B cell (primary cell): ENCODE data around the gene COL6A1. TPM values are rescaled to one million over a fixed set of nuclear protein-coding genes. Genes with fewer than 3 reads are reported as not detected.

Source experiments
- ATAC-seq: fragments of 200-7000 bp; cut with Tn5 transposase; one replicate; pipeline ENCODE4 v1.10.0; 2021; ENCODE audit warnings: low read depth, mild to moderate bottlenecking, moderate number of reproducible peaks, moderate library complexity
- CTCF ChIA-PET: fragments of 350-600 bp; sonication (Branson Sonifier 250); formaldehyde crosslinking; loops from one replicate; lab custom pipeline; 2021; ENCODE audit warnings: antibody characterized with exemption, inconsistent platforms; lab: Charles Lee
- POLR2A ChIA-PET: fragments of 350-600 bp; sonication (Branson Sonifier 250); formaldehyde crosslinking; loops from one replicate; lab custom pipeline; 2021; ENCODE audit warnings: antibody characterized with exemption; lab: Charles Lee
- DNase-seq: peaks from one replicate; pipeline ENCODE4 v3.0.0; 2013
- H2AFZ ChIP-seq: 2 replicates; pipeline ENCODE4 v1.6.1; 2012; ENCODE audit warnings: mild to moderate bottlenecking, low read depth, low read length; ENCODE audit not compliant: insufficient read depth, poor library complexity, severe bottlenecking
- H3K27ac ChIP-seq, 2 donors: 1 replicate in 1 of 2; 2 replicates in 1 of 2; pipeline ENCODE4 v1.5.1; 2012 to 2013; ENCODE audit warnings: low read length in 2 of 2, mild to moderate bottlenecking in 2 of 2, moderate library complexity in 1 of 2
- H3K27me3 ChIP-seq, 4 experiments: fragments of 200-600 bp in 1 of 4; sonication (generic) in 1 of 4; replicated peaks in 1 of 4; 1 replicate in 2 of 4; 2 replicates in 2 of 4; pipeline versions ENCODE4 v1.6.1 to v1.7.0; 2013 to 2016; ENCODE audit warnings: low read length in 3 of 4, mild to moderate bottlenecking in 2 of 4, mixed read lengths in 1 of 4, moderate library complexity in 1 of 4; ENCODE audit not compliant: insufficient read depth in 4 of 4, control insufficient read depth in 3 of 4; ENCODE audit errors: control extremely low read depth in 1 of 4
- H3K36me3 ChIP-seq, 2 experiments: replicated peaks in 1 of 2; 1 replicate in 1 of 2; 2 replicates in 1 of 2; pipeline versions ENCODE4 v1.6.1 to v1.7.1; 2013; ENCODE audit warnings: low read length in 1 of 2; ENCODE audit not compliant: insufficient read depth in 2 of 2, control insufficient read depth in 1 of 2; ENCODE audit errors: control extremely low read depth in 1 of 2, extremely low read depth in 1 of 2
- H3K4me1 ChIP-seq, 2 donors: fragments of 200-600 bp in 1 of 2; sonication (generic) in 1 of 2; 1 replicate in 1 of 2; 2 replicates in 1 of 2; pipeline versions ENCODE4 v1.5.1 to v1.6.1; 2013 to 2017; ENCODE audit warnings: low read length in 2 of 2; ENCODE audit not compliant: control insufficient read depth in 2 of 2, insufficient read depth in 2 of 2
- H3K4me2 ChIP-seq: replicated peaks from 2 replicates; pipeline ENCODE3; 2012; ENCODE audit warnings: mild to moderate bottlenecking, low read depth, low read length; ENCODE audit not compliant: poor library complexity, severe bottlenecking
- H3K4me3 ChIP-seq, 5 experiments: fragments of 200-600 bp in 1 of 5; sonication (generic) in 1 of 5; 1 replicate in 3 of 5; 2 replicates in 2 of 5; pipeline versions ENCODE4 v1.5.1 to v1.7.0; 2011 to 2016; ENCODE audit warnings: low read length in 4 of 5, mild to moderate bottlenecking in 4 of 5, low read depth in 2 of 5, control low read depth in 1 of 5, moderate library complexity in 1 of 5; ENCODE audit not compliant: insufficient read depth in 1 of 5; ENCODE audit errors: control extremely low read depth in 1 of 5, extremely low read depth in 1 of 5
- H3K79me2 ChIP-seq: fragments of 200-600 bp; sonication (generic); one replicate; pipeline ENCODE4 v1.6.0; 2016; ENCODE audit warnings: low read length; ENCODE audit not compliant: control insufficient read depth, insufficient read depth
- H3K9ac ChIP-seq: fragments of 200-600 bp; sonication (generic); 2 replicates; pipeline ENCODE4 v1.6.1; 2017; ENCODE audit warnings: mild to moderate bottlenecking, low read length, moderate library complexity
- H3K9me3 ChIP-seq, 3 donors: one replicate each; pipeline versions ENCODE4 v1.6.1 to v1.7.1; 2013; ENCODE audit warnings: low read length in 2 of 3; ENCODE audit not compliant: control insufficient read depth in 2 of 3, insufficient read depth in 1 of 3; ENCODE audit errors: control extremely low read depth in 1 of 3
- H4K20me1 ChIP-seq: 2 replicates; pipeline ENCODE4 v1.6.0; 2012; ENCODE audit warnings: mild to moderate bottlenecking, low read length; ENCODE audit not compliant: insufficient read depth, control insufficient read depth, poor library complexity, severe bottlenecking
- H3K27ac Mint-ChIP-seq: one replicate; pipeline ENCODE4 v1.8.0; 2021; ENCODE audit warnings: mixed read lengths
- H3K27me3 Mint-ChIP-seq: one replicate; pipeline ENCODE4 v1.8.0; 2021; ENCODE audit warnings: mixed read lengths
- H3K4me1 Mint-ChIP-seq: one replicate; pipeline ENCODE4 v1.8.0; 2021; ENCODE audit warnings: mixed read lengths
- H3K4me3 Mint-ChIP-seq: one replicate; pipeline ENCODE4 v1.8.0; 2021; ENCODE audit warnings: mixed read lengths
- H3K9me3 Mint-ChIP-seq: one replicate; pipeline ENCODE4 v1.8.0; 2022; ENCODE audit warnings: mixed read lengths; ENCODE audit not compliant: insufficient read depth
- EZH2 ChIP-seq: IDR thresholded peaks from 2 replicates; pipeline ENCODE4 v1.6.1; 2012; ENCODE audit warnings: borderline replicate concordance, low read depth, mild to moderate bottlenecking, moderate library complexity, low read length; ENCODE audit not compliant: insufficient read depth, poor library complexity, severe bottlenecking
- WGBS: methylation state at CpG from one replicate; pipeline ENCODE4 v1.1.5; 2013; ENCODE audit warnings: missing lambda C conversion rate; ENCODE audit not compliant: insufficient coverage; 5-methylcytosine and 5-hydroxymethylcytosine counted together
- intact Hi-C: fragments of 100-400 bp; cut with micrococcal nuclease; formaldehyde crosslinking; loops from one replicate; pipeline ENCODE4 v1.10.0; 2022
- polyA plus RNA-seq: library from polyadenylated mRNA; depleted of rRNA; stranded (reverse); fragments of >200 nt; gene quantifications from 2 replicates; pipeline ENCODE4 v1.2.3, GENCODE V29; 2012
- total RNA-seq, 2 donors: library from RNA; stranded (reverse); fragments of 120-200 nt in 1 of 2; gene quantifications; 1 replicate in 1 of 2; 2 replicates in 1 of 2; pipeline versions ENCODE4 v1.2.3 to v1.2.4, GENCODE V29; 2013 to 2022
- TF ChIP-seq, protein P1 (sequence below): fragments of 200-600 bp; IDR thresholded peaks from one replicate; pipeline ENCODE4 v1.8.0; 2022; ENCODE audit warnings: antibody characterized with exemption, mild to moderate bottlenecking

Gene COL6A1
- total and polyA plus RNA-seq, 2 donors (not counting 1 experiment from before 2014, with no cell fraction given), result 0.39 to 0.67 TPM

GRCh38 chr21:45973475-45974072 lies 8.0 kb upstream of the COL6A1 start:
- Mint-ChIP-seq H3K27ac (no peak overlapping the region), H3K4me3 (peak overlapping the region; percentile 87), H3K4me1 (peaks cover 10% of the 10 kb centered on the region), H3K27me3 (peaks cover 34% of the 10 kb centered on the region), H3K9me3 (no peaks in the 10 kb centered on the region)
- intact Hi-C loops, result loop anchor here (1.0 kb wide), 1 partner anchor 8 kb away; the partner anchor contains the start of gene COL6A1
- no peaks in the 10 kb centered on the region for H3K36me3 ChIP-seq
- TF ChIP-seq, protein P1, sequence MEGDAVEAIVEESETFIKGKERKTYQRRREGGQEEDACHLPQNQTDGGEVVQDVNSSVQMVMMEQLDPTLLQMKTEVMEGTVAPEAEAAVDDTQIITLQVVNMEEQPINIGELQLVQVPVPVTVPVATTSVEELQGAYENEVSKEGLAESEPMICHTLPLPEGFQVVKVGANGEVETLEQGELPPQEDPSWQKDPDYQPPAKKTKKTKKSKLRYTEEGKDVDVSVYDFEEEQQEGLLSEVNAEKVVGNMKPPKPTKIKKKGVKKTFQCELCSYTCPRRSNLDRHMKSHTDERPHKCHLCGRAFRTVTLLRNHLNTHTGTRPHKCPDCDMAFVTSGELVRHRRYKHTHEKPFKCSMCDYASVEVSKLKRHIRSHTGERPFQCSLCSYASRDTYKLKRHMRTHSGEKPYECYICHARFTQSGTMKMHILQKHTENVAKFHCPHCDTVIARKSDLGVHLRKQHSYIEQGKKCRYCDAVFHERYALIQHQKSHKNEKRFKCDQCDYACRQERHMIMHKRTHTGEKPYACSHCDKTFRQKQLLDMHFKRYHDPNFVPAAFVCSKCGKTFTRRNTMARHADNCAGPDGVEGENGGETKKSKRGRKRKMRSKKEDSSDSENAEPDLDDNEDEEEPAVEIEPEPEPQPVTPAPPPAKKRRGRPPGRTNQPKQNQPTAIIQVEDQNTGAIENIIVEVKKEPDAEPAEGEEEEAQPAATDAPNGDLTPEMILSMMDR, result peak; percentile 72
- TF ChIP-seq EZH2, result peak; percentile 73
- H3K79me2 ChIP-seq, result no peaks in the 10 kb centered on the region
- ChIA-PET POLR2A (no interaction called here), CTCF (interaction anchor here (1.6 kb wide), 1 partner anchor 22 kb away, joined by 3 read pairs; no protein-coding TSS in a partner anchor)
- H3K4me1 ChIP-seq, result peaks cover 29 to 35% of the 10 kb centered on the region in 2 donors
- H3K4me2 ChIP-seq, result peak overlapping the region; percentile 95
- peak overlapping the region in 4 of 5 experiments; percentile 59 to 65 (median 64) for H3K4me3 ChIP-seq
- H3K9me3 ChIP-seq, result peaks cover 0 to 17% (median 0%) of the 10 kb centered on the region in 3 donors
- DNase-seq (peak; percentile 80), ATAC-seq (peak; percentile 81)
- WGBS, result 2% methylated on average over 36 of the region's 38 CpGs
- no peaks in the 10 kb centered on the region for H4K20me1 ChIP-seq
- peak overlapping the region in 1 of 2 donors; percentile 25 for H3K27ac ChIP-seq
- peak overlapping the region; percentile 82 for H2AFZ ChIP-seq
- peak overlapping the region; percentile 72 for H3K9ac ChIP-seq
- peaks cover 0 to 68% (median 24%) of the 10 kb centered on the region in 4 experiments for H3K27me3 ChIP-seq
